ENCODE measurements around the gene TCP11.

The TCP11 gene

GRCh38 chr6:35141007-35141655 lies at the start of gene TCP11:
Gene TCP11 (minus strand): TSS chr6:35141339. CDS start chr6:35140870, 469 bp downstream.
- DNase-seq (ENCODE audit: low spot score), result no peak

- DNase-seq (ENCODE audit: low spot score), result no peak
Measured at GRCh38 chr6:35190306-35190705, 49.2 kb upstream of the TCP11 start.

GRCh38 chr6:35188886-35189285 lies 47.7 kb upstream of the TCP11 start:
- DNase-seq (ENCODE audit: low spot score), result no peak

- DNase-seq (ENCODE audit: low spot score), result no peak
Measured at GRCh38 chr6:35186571-35186970, 45.4 kb upstream of the TCP11 start.

GRCh38 chr6:35185971-35186370 lies 44.8 kb upstream of the TCP11 start:
- no peak for DNase-seq (ENCODE audit: low spot score)

GRCh38 chr6:35185302-35185681 lies 44.2 kb upstream of the TCP11 start:
- no peak for DNase-seq (ENCODE audit: low spot score)

- no peak for DNase-seq (ENCODE audit: low spot score)
Measured at GRCh38 chr6:35184580-35185301, 43.6 kb upstream of the TCP11 start.

GRCh38 chr6:35183935-35184334 lies 42.8 kb upstream of the TCP11 start:
- no peak for DNase-seq (ENCODE audit: low spot score)

- DNase-seq (ENCODE audit: low spot score), result no peak
Measured at GRCh38 chr6:35183281-35183680, 42.1 kb upstream of the TCP11 start.

- peak; percentile 18 for DNase-seq (ENCODE audit: low spot score)
Measured at GRCh38 chr6:35181933-35182612, 40.9 kb upstream of the TCP11 start.

GRCh38 chr6:35181308-35181932 lies 40.3 kb upstream of the TCP11 start:
- no peak for DNase-seq (ENCODE audit: low spot score)

- DNase-seq (ENCODE audit: low spot score), result no peak
Measured at GRCh38 chr6:35179901-35180535, 38.9 kb upstream of the TCP11 start.

- DNase-seq (ENCODE audit: low spot score), result no peak
Measured at GRCh38 chr6:35178932-35179832, 38.0 kb upstream of the TCP11 start.

GRCh38 chr6:35178012-35178411 lies 36.9 kb upstream of the TCP11 start:
- no peak for DNase-seq (ENCODE audit: low spot score)

- no peak for DNase-seq (ENCODE audit: low spot score)
Measured at GRCh38 chr6:35177596-35177995, 36.5 kb upstream of the TCP11 start.

- no peak for DNase-seq (ENCODE audit: low spot score)
Measured at GRCh38 chr6:35177157-35177556, 36.0 kb upstream of the TCP11 start.

- DNase-seq (ENCODE audit: low spot score), result no peak
Measured at GRCh38 chr6:35176301-35177024, 35.3 kb upstream of the TCP11 start.

GRCh38 chr6:35174501-35174900 lies 33.4 kb upstream of the TCP11 start:
- DNase-seq (ENCODE audit: low spot score), result no peak

- no peak for DNase-seq (ENCODE audit: low spot score)
Measured at GRCh38 chr6:35174088-35174434, 32.9 kb upstream of the TCP11 start.

GRCh38 chr6:35173427-35174087 lies 32.4 kb upstream of the TCP11 start:
- DNase-seq (ENCODE audit: low spot score), result peak; percentile 36

Measured in SW480 (cell line).